ENCODE data around the gene RPIA. TPM values are rescaled to one million over a fixed set of nuclear protein-coding genes. Genes with fewer than 3 reads are reported as not detected.

RPIA gene
- total and polyA plus RNA-seq, 3 donors from 2014 or later: 16.2 to 17.9 (median 16.2) TPM

- Histone ChIP-seq H3K36me3 (ENCODE audit: low read depth, missing control alignments) (no peaks in the 10 kb centered on the region), H3K4me3 (no peak overlapping the region), H3K27ac (no peak overlapping the region), H3K27me3 (no peaks in the 10 kb centered on the region), H3K9me3 (no peaks in the 10 kb centered on the region), H3K4me1 (no peaks in the 10 kb centered on the region)
- no peak for DNase-seq
- TF ChIP-seq POLR2A (IDR thresholded peaks at IDR 0.05): no peak
- TF ChIP-seq CTCF (IDR thresholded peaks at IDR 0.05): no peak
- 86 to 89% methylated on average over 3 of the region's 3 CpGs for WGBS, 2 donors
- intact Hi-C loops (cut with DNase I; ENCODE audit: low total_unique reads): no loop called here
These were observed 6.0 kb downstream of the RPIA start for GRCh38 chr2:88697370-88698026.

- H3K9me3 ChIP-seq: no peaks in the 10 kb centered on the region
- DNase-seq: no peak
- H3K4me3 ChIP-seq: no peak overlapping the region
- H3K36me3 ChIP-seq (ENCODE audit: low read depth, missing control alignments): no peaks in the 10 kb centered on the region
- 96 to 98% methylated on average over 2 of the region's 2 CpGs for WGBS, 2 donors
- H3K4me1 ChIP-seq: no peaks in the 10 kb centered on the region
- TF ChIP-seq POLR2A (IDR thresholded peaks at IDR 0.05) (no peak), CTCF (IDR thresholded peaks at IDR 0.05) (no peak)
- H3K27me3 ChIP-seq: no peaks in the 10 kb centered on the region
- intact Hi-C loops (cut with DNase I; ENCODE audit: low total_unique reads): no loop called here
- no peak overlapping the region for H3K27ac ChIP-seq
These were observed 6.5 kb downstream of the RPIA start for GRCh38 chr2:88698027-88698413.

GRCh38 chr2:88698498-88699233 is 7.2 kb downstream of the RPIA start:
- 71 to 80% methylated on average over 3 of the region's 3 CpGs for WGBS, 2 donors
- Histone ChIP-seq H3K9me3 (no peaks in the 10 kb centered on the region), H3K27me3 (no peaks in the 10 kb centered on the region), H3K4me3 (no peak overlapping the region), H3K4me1 (no peaks in the 10 kb centered on the region), H3K27ac (no peak overlapping the region), H3K36me3 (ENCODE audit: low read depth, missing control alignments) (no peaks in the 10 kb centered on the region)
- intact Hi-C loops (cut with DNase I; ENCODE audit: low total_unique reads): no loop called here
- DNase-seq: no peak
- TF ChIP-seq CTCF (IDR thresholded peaks at IDR 0.05) (no peak), POLR2A (IDR thresholded peaks at IDR 0.05) (no peak)

- H3K27me3 ChIP-seq: no peaks in the 10 kb centered on the region
These were observed 15.5 kb downstream of the RPIA start for GRCh38 chr2:88707003-88707402.

More at GRCh38 chr2:88707003-88707402, 15.5 kb downstream of the RPIA start:
- Histone ChIP-seq H3K9me3 (no peaks in the 10 kb centered on the region), H3K27ac (no peak overlapping the region), H3K4me1 (no peaks in the 10 kb centered on the region), H3K36me3 (ENCODE audit: low read depth, missing control alignments) (no peaks in the 10 kb centered on the region), H3K4me3 (no peak overlapping the region)
- DNase-seq: no peak
- no peak for TF ChIP-seq POLR2A (IDR thresholded peaks at IDR 0.05)
- no peak for TF ChIP-seq CTCF (IDR thresholded peaks at IDR 0.05)
- intact Hi-C loops (cut with DNase I; ENCODE audit: low total_unique reads): no loop called here
- WGBS, 2 donors: 92 to 99% methylated on average over 2 of the region's 2 CpGs

Measured in testis (tissue), 3 donors.